ENCODE measurements around the gene TRAPPC12. TPM values are rescaled to one million over a fixed set of nuclear protein-coding genes. Genes with fewer than 3 reads are reported as not detected.

TRAPPC12 gene
- polyA plus RNA-seq, 3 donors = 41.2 to 48.3 (median 45.2) TPM

DNA sequence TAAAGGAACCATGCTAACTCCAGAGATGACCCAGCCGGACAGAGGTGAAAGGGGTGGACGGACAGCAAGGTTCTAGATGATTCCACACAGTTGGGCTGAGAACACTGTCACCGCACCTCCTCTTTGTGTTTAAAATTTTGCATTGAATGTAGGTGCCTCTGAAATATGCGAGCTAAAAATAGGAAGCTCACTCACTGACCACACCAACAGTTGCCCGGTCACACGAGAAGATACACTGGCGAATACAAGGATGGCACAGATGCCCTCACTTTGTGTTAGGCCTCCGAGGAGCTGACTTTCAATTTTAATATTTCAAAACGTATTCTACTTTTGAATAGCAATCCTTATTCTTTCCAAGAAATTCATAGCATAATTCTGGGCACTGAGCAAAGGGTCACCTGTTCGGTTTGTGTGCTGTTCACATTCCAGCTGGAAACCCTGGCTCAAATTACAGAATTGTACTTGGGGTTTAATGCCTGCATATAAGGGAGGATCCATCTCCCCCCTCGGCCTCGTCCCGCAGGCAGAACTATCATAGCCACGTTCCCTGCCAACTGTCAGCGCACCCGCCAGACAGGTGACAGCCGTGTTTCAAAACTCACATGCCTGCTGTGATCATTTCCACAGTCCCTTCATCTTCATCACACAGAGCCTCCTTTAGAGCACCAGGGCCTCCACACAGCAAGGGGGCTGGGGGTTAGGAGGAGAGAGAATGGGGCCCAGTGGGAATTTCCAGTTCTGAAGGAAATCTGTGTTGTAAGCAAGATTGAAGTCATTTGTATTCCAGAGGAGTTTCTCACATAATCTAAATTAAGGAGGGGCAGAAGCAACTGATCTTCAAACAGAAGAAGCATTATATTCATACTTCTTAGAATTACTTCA is 91.6 kb downstream of the TRAPPC12 start:
- WGBS, 3 donors = 83 to 85% (median 84%) methylated on average over 17 of the region's 17 CpGs
- H3K27ac ChIP-seq (ENCODE audit: low read depth, low read length) = no peak overlapping the region

DNA sequence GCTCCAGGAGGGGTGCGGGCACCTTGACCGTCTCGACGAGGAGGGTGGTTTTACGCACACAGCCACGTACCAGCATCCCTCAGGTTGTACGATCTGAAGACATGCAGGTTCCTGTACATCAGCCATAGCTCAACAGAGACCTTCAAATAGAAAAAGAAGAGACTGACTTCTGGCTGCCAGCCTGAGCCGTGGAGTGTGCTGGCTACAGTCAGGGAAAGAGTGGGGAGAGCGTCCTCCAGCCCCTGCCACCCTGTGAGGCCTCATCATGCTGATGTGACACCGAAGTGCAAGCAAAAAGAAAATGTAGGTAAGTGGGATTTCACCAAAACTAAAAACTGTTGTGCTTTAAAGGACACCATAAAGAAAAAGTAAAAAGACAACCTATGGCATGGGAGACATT is 92.8 kb downstream of the TRAPPC12 start:
- no peak overlapping the region for H3K27ac ChIP-seq (ENCODE audit: low read depth, low read length)

DNA sequence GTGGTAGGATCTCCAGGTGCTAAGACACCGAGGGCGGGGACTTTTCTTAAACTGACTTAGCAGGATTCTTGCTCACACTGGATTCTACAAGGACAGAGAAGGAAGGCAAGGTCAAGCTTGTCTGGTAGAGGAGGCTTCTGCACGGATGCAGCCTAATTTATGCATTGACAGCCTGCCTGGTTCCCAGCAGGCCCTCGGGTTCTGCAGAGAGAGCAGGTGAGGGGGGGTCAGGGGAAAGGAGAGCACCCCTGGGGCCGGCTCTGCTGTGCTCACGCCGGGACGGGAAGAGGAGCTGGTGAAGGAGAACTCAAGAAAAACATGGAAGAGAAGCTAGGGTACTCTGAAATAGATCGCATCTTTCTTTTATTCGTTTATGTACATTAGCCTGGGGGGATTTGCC is 93.5 kb downstream of the TRAPPC12 start:
- H3K27ac ChIP-seq (ENCODE audit: low read depth, low read length) = no peak overlapping the region
- WGBS, 3 donors = 75 to 87% (median 85%) methylated on average over 10 of the region's 10 CpGs

More for the DNA sequence above, 92.8 kb downstream of the TRAPPC12 start:
- 80 to 90% (median 87%) methylated on average over 10 of the region's 10 CpGs for WGBS, 3 donors

DNA sequence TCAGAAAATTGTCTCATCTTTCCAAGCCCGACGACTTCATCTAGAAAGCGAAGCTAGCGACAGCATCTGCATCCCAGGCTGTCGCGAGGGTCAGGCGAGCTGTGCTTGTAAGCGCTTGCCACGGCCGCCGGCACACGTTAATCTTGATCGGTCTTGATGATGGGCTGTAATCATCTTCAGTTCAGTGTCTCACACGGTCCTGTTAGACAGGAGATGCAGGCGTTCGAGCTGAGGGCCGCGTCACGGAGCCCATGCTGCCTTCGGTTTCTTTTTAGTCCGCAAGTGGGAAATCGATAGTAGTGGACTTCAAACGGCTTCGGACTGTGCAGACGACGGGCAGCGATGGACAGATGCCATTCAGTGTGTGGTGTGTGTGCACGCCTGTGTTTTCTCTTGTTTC is 96.3 kb downstream of the TRAPPC12 start:
- H3K27ac ChIP-seq (ENCODE audit: low read depth, low read length) = no peak overlapping the region
- 92 to 93% (median 92%) methylated on average over 28 of the region's 28 CpGs for WGBS, 3 donors

DNA sequence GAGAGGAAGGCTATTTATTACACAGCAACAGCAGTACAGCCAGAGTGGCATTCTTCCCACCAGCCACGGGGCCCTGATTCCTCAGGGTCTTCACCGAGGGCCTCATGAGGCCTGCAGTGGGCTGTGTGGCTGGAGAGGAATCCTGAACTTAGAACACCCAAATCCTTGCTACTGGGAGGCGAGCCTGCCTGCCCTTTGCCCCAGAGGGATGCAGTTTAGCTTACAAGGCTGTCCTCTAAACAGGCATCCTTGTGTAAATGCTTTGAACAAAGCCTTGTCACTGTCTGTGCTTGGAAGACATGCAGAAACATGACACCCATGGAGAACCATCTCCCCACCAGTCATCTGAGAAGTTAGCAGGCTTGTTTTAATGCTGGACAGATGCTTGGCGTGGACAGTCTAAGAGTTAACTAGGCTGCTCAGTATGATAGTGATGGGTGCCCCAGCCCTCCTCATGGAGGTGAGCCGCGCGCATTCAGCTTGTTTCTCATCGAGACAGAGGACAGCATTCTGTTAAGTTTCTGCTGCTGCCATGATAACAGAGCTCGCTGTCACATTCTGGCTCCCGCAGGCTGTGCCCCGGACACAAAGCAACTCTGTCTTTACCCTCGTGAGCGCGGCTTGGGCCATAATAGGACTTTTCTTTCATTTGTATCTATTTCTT is 97.0 kb downstream of the TRAPPC12 start:
- WGBS, 3 donors = 78 to 89% (median 83%) methylated on average over 14 of the region's 14 CpGs
- H3K27ac ChIP-seq (ENCODE audit: low read depth, low read length) = no peak overlapping the region

DNA sequence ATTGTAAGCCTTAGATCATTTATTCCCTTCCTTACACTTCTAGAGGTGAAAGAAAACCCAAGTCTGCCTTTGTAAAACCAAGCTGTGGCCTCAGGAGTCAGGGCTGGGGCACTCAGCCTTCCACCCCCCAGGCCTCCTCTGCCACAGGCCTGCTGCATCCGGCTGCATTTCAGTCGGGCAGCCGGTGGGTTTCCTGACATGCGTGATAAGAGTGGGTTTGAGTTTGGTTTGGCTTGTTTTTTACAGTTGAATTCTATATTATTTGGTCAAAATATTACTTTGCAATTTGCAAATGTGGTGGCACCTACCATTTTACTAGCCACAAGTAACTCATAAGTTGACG is 97.5 kb downstream of the TRAPPC12 start:
- 63 to 73% (median 68%) methylated on average over 5 of the region's 5 CpGs for WGBS, 3 donors
- no peak overlapping the region for H3K27ac ChIP-seq (ENCODE audit: low read depth, low read length)

DNA sequence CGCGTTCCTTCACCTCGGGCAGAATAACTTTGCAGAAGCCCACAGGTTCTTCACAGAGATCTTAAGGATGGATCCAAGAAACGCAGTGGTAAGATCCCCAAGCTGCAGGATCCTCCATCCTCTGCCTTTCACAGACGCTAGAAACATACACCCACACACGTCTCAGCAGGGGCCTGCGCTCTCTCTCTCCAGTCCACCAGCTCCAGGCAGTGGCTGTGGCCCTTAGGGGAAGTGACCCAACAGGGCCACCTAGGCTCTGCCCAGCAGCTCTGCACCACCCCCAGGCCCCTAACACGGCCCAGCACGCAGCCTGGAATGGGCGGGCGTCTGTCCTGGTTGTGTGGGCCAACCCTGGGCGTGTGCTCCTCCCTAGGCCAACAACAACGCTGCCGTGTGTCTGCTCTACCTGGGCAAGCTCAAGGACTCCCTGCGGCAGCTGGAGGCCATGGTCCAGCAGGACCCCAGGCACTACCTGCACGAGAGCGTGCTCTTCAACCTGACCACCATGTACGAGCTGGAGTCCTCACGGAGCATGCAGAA is 99.4 kb downstream of the TRAPPC12 start:
- H3K27ac ChIP-seq (ENCODE audit: low read depth, low read length) = no peak overlapping the region

DNA sequence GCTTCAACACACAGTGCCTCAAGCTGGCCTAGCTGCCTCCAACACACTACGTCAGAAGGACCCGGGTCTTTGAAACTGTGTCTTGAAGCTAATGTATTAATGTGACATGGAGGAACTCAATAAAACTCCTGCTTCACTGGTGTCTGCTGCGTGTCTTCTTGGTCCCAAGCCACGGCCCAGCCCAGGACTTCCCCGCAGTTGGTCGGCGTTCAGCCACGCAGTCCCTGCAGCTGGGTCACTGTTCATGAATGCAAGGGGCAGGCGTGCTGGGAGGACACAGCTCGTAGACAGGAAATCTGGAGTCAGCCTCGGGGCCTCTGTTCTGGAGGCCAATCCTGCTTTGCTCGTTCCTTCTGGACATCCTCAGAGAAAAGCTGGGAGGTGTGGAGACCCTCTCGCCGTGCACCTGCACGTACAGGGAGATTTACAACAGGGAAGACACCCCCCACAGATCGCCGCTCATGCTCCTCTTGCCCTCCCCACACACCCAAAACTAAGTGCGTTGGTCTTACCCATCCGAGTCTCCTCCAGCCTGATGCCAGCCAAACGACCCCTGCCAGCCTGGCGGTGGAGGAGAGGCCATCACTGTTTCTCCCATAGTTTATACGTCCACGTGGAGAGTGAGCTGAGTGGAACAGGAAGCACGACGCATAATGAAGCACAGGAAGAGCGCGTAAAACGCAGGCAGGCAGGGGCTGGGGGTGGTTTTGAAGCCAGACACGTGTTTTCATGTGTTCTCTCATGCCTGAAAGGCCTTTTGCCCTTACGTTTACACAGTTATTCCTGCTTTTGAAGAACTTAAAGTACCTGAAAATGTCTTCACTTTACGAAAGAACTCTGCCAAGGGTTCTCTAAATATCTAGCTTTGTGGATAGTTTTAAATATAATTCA is 100.2 kb downstream of the TRAPPC12 start:
- WGBS, 3 donors = 84 to 88% (median 86%) methylated on average over 31 of the region's 31 CpGs
- H3K27ac ChIP-seq (ENCODE audit: low read depth, low read length) = no peak overlapping the region

More for the DNA sequence above, 99.4 kb downstream of the TRAPPC12 start:
- 88 to 95% (median 92%) methylated on average over 18 to 19 of the region's 19 CpGs for WGBS, 3 donors

DNA sequence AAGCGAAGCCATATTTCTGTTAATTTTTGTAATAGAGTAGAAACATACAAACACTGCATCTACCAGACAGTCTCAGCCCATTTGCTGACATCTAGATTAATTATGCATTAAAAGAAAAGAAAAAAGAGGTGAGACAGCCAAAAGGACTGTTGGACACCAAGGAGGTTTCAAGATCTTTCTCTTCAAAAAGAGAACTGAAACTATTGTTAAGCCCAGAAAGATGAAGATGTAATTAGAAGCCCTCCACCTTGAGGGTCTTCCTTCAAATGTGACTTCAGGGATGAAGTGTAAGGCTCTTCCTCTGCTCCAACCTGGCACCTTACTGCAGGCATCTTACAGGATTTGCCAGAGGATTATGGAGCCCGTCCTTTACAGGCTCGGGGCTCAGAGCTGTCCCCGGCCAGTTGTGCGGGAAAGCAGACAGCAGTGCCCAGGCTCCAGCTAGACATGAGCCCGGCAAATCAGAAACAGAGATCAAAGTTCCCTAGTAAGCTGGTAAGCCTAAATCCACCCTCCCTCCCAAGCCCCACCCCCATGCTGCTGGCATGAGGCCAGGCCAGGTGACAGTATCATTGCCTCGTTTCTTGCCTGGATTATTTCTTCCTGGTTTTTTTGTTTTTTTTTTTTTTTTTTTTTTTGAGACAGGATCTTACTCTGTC is 101.0 kb downstream of the TRAPPC12 start:
- 32 to 84% (median 68%) methylated on average over 7 of the region's 7 CpGs for WGBS, 3 donors
- no peak overlapping the region for H3K27ac ChIP-seq (ENCODE audit: low read depth, low read length)

DNA sequence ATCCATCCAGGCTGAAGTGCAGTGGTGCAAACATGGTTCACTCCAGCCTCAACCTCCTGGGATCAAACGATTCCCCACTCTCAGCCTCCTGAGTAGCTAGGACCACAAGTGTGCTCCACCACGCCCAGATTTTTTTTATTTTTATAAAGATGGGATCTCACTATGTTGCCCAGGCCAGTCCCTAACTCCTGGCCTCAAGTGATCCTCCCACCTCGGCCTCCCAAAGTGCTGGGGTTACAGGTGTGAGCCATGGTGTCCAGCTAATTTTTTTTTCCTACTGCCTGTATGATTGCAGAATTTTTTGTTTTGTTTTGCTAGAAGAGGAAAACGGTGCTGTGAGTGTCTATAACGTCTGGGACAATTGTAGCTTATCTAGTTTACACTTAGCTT is 101.5 kb downstream of the TRAPPC12 start:
- 86 to 90% (median 87%) methylated on average over 5 of the region's 5 CpGs for WGBS, 3 donors
- no peak overlapping the region for H3K27ac ChIP-seq (ENCODE audit: low read depth, low read length)

DNA sequence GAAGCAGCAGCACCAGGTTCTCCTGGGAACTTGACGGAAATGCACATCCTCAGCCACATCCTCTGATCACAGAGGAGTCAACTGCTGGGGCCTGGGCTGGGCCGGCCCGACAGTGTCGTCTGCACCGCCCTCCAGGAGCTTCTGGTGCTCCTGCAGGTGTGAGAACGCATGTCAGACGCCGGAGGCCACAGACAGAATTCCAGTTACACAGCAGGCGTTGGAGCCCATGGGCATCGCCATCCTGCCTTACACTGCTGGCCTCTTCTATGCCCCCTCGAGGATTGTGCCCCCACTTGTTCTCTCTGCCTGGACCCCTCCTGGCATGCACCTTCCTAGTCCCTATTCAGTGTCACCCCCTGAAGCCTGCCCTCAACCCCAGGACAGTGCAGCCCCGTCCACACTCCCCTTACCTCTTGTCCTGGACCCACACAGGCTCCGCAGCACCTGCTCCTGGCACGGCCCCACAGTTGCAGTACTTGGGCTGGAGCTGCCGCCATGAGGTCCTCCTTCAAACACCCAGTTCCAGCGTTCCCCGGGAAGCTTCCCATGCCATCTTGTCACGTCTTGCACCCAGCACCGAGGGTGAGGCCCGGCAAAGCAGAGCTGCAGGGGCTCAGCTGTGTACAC is 102.4 kb downstream of the TRAPPC12 start:
- WGBS, 3 donors = 96 to 97% (median 96%) methylated on average over 20 of the region's 20 CpGs
- H3K27ac ChIP-seq (ENCODE audit: low read depth, low read length) = no peak overlapping the region

DNA sequence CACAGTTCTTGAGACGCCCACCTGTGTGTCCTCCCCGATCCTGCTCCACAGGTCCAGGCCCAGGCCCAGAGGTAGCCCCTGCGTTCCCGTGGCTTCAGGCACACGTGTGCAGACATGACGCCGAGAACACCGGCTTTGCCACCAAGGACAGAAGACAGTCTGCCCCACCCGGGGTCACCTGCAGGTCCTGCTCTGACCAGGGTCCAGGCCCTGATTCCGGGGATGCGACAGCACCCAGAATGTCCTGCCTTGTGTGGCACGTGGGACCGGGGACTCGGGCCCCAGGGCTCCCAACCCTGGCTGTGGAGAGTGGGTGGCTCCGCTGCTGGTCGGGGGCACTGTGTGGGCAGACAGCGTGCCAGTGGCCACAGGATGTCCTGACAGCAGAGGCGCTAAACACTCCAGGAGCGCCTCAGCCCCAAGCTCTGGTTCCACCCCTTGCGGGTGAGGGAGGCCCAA is 102.9 kb downstream of the TRAPPC12 start:
- no peak overlapping the region for H3K27ac ChIP-seq (ENCODE audit: low read depth, low read length)
- WGBS, 3 donors = 91 to 97% (median 96%) methylated on average over 20 of the region's 20 CpGs

DNA sequence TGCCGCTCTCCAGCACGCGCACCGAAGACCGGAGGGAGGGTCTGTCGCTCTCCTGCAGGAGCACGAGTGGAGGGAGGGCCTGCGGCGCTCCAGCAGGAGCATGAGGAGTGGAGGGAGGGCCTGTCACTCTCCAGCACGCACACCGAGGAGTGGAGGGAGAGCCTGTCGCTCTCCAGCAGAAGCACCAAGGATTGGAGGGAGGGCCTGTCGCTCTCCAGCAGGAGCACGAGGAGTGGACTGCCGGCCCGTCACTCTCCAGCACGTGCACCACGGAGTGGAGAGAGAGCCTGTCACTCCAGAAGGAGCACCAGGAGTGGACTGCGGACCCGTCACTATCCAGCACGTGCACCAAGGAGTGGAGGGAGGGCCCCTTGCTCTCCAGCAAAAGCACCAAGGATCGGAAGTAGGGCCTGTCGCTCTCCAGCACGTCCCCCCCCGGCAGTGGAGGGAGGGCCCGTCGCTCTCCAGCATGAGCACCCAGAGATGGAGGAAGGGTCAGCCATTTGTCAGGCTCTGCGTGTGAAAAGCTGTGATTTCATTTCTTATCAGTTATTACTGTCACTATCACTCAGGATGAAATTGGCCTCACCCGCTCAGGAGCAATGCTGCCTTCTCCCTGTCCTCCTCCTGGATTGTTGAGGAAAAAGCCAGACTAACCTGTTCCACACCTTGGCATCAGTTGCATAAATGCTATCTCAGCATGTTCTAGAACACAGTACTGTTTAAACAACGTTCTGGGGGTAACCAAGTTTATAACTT is 103.9 kb downstream of the TRAPPC12 start:
- no peak overlapping the region for H3K27ac ChIP-seq (ENCODE audit: low read depth, low read length)
- 64 to 87% (median 79%) methylated on average over 30 of the region's 30 CpGs for WGBS, 3 donors

DNA sequence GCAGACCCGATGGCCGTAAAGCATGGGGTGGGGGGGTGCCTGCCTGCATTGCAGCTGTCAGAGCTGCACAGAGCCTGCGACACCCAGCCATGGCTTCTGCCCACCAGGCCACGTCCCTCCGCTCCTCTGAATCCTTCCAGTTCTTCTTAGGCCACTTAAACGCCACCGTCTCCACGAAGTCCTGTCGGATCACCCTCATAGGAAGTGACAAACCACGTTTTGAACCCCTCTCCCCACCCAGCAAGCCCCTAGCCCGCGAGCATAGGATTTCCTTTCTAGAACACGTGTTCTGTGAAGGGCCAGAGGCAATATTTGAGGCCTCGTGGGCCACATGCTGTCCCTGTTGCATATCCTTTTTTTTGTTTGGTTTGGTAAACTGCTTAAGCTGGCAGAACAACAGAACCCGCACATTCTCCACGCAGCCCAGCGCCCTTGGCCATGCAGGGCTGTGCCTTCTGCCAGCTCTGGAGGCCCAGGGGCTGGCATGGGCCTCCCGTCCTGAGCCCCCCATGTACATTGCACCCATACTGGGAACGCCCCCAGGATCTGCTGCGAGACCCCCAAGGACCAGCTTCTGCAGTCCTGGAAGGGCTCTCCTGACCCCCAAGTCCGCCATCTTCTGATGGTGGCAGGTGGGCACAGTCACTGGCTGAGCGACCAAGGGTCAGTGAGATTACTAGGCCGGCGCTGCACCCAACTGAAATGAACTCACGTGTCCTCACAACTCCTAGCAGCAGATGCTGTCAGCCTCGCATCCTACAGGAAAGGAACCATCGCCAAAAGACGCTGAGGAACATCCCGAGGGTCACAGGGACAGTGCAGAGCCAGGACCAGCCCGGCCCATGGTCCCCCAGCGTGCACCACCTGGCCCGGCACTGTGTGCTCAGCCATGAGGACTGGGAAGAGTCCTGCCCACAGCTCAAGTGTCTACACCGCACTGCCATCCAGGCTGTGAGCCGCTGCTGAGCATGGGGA is 104.8 kb downstream of the TRAPPC12 start:
- H3K27ac ChIP-seq (ENCODE audit: low read depth, low read length) = no peak overlapping the region

DNA sequence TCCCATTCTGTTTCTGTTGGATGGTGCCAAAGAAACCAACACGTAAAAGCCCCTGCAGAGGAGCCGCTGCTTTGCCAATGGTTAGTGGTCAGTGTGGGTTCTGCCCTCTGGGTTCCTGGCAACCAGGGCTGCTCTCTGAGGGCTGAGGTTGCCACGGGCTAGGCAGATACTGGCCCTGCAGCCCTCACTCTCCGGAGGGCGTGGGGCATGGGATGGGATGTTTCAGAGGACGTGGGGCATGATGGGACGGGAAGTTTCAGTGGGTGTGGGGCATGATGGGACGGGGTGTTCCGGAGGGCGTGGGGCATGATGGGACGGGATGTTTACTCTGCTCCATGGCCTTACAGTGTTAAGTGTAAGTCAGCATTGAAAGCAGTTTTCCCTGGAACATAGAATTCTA is 105.7 kb downstream of the TRAPPC12 start:
- 88 to 97% (median 96%) methylated on average over 11 of the region's 11 CpGs for WGBS, 3 donors
- H3K27ac ChIP-seq (ENCODE audit: low read depth, low read length) = no peak overlapping the region

More for the DNA sequence above, 104.8 kb downstream of the TRAPPC12 start:
- WGBS, 3 donors = 93 to 97% (median 96%) methylated on average over 34 of the region's 34 CpGs

Measured in adipose tissue (tissue), 3 donors.